GM23338 (cell line): ENCODE measurements around the gene DMD. TPM values are rescaled to one million over a fixed set of nuclear protein-coding genes. Genes with fewer than 3 reads are reported as not detected.

Experiments used
- ATAC-seq: fragments of 200-7000 bp; cut with Tn5 transposase; 3 replicates; pipeline ENCODE4 v1.9.1; 2020
- DNase-seq: peaks from one replicate; pipeline ENCODE4 v3.0.0-alpha.2; 2015; ENCODE audit warnings: low spot score
- H2AFZ ChIP-seq: fragments of 200-600 bp; sonication (generic); 2 replicates; pipeline ENCODE4 v1.8.0; 2016; ENCODE audit warnings: antibody characterized with exemption, mild to moderate bottlenecking, moderate library complexity
- H3F3A ChIP-seq: fragments of 200-600 bp; sonication (generic); replicated peaks from 2 replicates; pipeline ENCODE4 v1.8.0; 2017; ENCODE audit warnings: antibody characterized with exemption, mixed run types, low read depth
- H3K27ac ChIP-seq: fragments of 200-600 bp; sonication (generic); 2 replicates; pipeline ENCODE4 v1.6.1; 2016; ENCODE audit warnings: low read depth
- H3K27me3 ChIP-seq: fragments of 200-600 bp; sonication (generic); 2 replicates; pipeline ENCODE4 v1.8.0; 2016; ENCODE audit warnings: mild to moderate bottlenecking, mixed run types, moderate library complexity; ENCODE audit not compliant: insufficient read depth
- H3K36me3 ChIP-seq: fragments of 200-600 bp; sonication (generic); 2 replicates; pipeline ENCODE4 v1.8.0; 2016; ENCODE audit warnings: mild to moderate bottlenecking; ENCODE audit not compliant: insufficient read depth
- H3K4me1 ChIP-seq: fragments of 200-600 bp; sonication (generic); 2 replicates; pipeline ENCODE4 v1.8.0; 2016; ENCODE audit warnings: mild to moderate bottlenecking, moderate library complexity; ENCODE audit not compliant: insufficient read depth
- H3K4me2 ChIP-seq: fragments of 200-600 bp; sonication (generic); 2 replicates; pipeline ENCODE4 v1.7.1; 2017; ENCODE audit warnings: mixed run types
- H3K4me3 ChIP-seq: fragments of 200-600 bp; sonication (generic); 2 replicates; pipeline ENCODE4 v1.6.1; 2016; ENCODE audit warnings: mixed run types
- H3K79me2 ChIP-seq: fragments of 200-600 bp; sonication (generic); replicated peaks from 2 replicates; pipeline ENCODE4 v1.8.0; 2017; ENCODE audit warnings: mild to moderate bottlenecking; ENCODE audit not compliant: insufficient read depth
- H3K9me2 ChIP-seq: fragments of 200-600 bp; sonication (generic); 2 replicates; pipeline ENCODE4 v1.8.0; 2017; ENCODE audit not compliant: insufficient read depth
- H4K20me1 ChIP-seq: fragments of 200-600 bp; sonication (generic); replicated peaks from 2 replicates; pipeline ENCODE4 v1.8.0; 2017; ENCODE audit warnings: mild to moderate bottlenecking; ENCODE audit not compliant: insufficient read depth
- H3K27ac Mint-ChIP-seq: 2 replicates; pipeline ENCODE4 v1.8.0; 2020; ENCODE audit warnings: inconsistent platforms, mild to moderate bottlenecking, moderate library complexity, mixed read lengths
- H3K27me3 Mint-ChIP-seq: 3 replicates; pipeline ENCODE4 v1.8.0; 2022; ENCODE audit warnings: low read depth, mild to moderate bottlenecking, moderate library complexity, mixed read lengths, inconsistent platforms; ENCODE audit not compliant: insufficient read depth, poor library complexity
- H3K36me3 Mint-ChIP-seq: 3 replicates; pipeline ENCODE4 v1.8.0; 2021; ENCODE audit warnings: low read depth, mild to moderate bottlenecking, inconsistent platforms, moderate library complexity, mixed read lengths
- H3K4me1 Mint-ChIP-seq: 3 replicates; pipeline ENCODE4 v1.8.0; 2020; ENCODE audit warnings: mild to moderate bottlenecking, inconsistent platforms, mixed read lengths
- H3K4me3 Mint-ChIP-seq: 3 replicates; pipeline ENCODE4 v1.8.0; 2021; ENCODE audit warnings: moderate library complexity, mild to moderate bottlenecking, inconsistent platforms, mixed read lengths
- H3K9me3 Mint-ChIP-seq: 3 replicates; pipeline ENCODE4 v1.8.0; 2020; ENCODE audit warnings: moderate library complexity, mild to moderate bottlenecking, inconsistent platforms, mixed read lengths
- CREB1 ChIP-seq: fragments of 250-450 bp; sonication (Bioruptor Pico); IDR thresholded peaks from 2 replicates; pipeline ENCODE4 v1.5.0; 2020; ENCODE audit warnings: low read depth, mild to moderate bottlenecking, moderate library complexity
- JUNB ChIP-seq: IDR thresholded peaks from one replicate; pipeline ENCODE4 v1.6.1; 2016; ENCODE audit warnings: antibody characterized with exemption; ENCODE audit not compliant: unreplicated experiment
- POLR2AphosphoS5 ChIP-seq: IDR thresholded peaks from 2 replicates; pipeline ENCODE4 v1.6.1; 2016; ENCODE audit warnings: antibody characterized with exemption, low read depth
- STAT1 ChIP-seq: IDR thresholded peaks from one replicate; pipeline ENCODE4 v1.6.1; 2016; ENCODE audit warnings: antibody characterized with exemption; ENCODE audit not compliant: unreplicated experiment
- ZNF331 ChIP-seq: fragments of 250-450 bp; sonication (Bioruptor Pico); IDR thresholded peaks from 2 replicates; pipeline ENCODE4 v1.5.0; 2020; ENCODE audit warnings: low read depth, mild to moderate bottlenecking, moderate library complexity
- polyA plus RNA-seq: library from polyadenylated mRNA; unstranded; fragments of >200 nt; fragmentation: Nextera tagmentation; extraction: Ambion mirVana; gene quantifications from 2 replicates; pipeline ENCODE4 v1.2.1, GENCODE V29; 2016
- total RNA-seq: library from RNA; depleted of rRNA; stranded (reverse); fragments of >200 nt; shearing (Covaris generic); gene quantifications from 2 replicates; pipeline ENCODE4 v1.2.3, GENCODE V29; 2014
- TF ChIP-seq, protein P1 (sequence below): IDR thresholded peaks from one replicate; pipeline ENCODE4 v1.6.1; 2018; ENCODE audit warnings: antibody characterized with exemption; ENCODE audit not compliant: unreplicated experiment
- TF ChIP-seq, protein P2 (sequence below): fragments of 250-450 bp; sonication (Bioruptor Pico); IDR thresholded peaks from 2 replicates; pipeline ENCODE4 v1.5.0; 2020; ENCODE audit warnings: mild to moderate bottlenecking, moderate library complexity
- TF ChIP-seq, protein P3 (sequence below): IDR thresholded peaks from 2 replicates; pipeline ENCODE4 v1.6.1; 2016; ENCODE audit warnings: antibody characterized with exemption

The DMD gene
- total and polyA plus RNA-seq, 2 experiments from 2014 or later = 4.5 to 7.6 TPM

DNA sequence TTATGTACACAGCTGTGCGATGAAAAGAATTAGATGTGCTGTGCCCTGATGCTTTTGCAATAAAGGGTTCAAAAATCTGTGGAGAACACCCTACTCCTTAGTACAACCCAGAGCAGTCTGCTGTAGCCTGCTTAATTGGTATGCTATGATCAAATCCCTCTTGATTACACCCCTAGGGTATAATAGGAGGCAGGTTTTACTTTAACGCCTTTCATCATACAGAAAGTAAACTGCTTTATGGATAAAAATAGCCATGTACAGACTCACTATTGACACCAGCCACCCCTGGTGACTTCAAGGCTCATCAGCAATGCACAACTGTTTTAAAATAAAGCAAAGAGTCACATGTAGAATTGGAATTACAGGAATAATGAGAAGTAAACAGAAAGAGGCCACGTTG is 315.3 kb downstream of the DMD start:
- Histone ChIP-seq H3K4me3 (no peak overlapping the region), H3K4me1 (no peaks in the 10 kb centered on the region), H2AFZ (no peak overlapping the region), H3K27ac (no peak overlapping the region), H3F3A (no peaks in the 10 kb centered on the region), H4K20me1 (no peaks in the 10 kb centered on the region), H3K9me2 (no peaks in the 10 kb centered on the region), H3K27me3 (no peaks in the 10 kb centered on the region), H3K36me3 (no peaks in the 10 kb centered on the region), H3K4me2 (no peak overlapping the region), H3K79me2 (no peaks in the 10 kb centered on the region)
- Mint-ChIP-seq H3K9me3 (no peaks in the 10 kb centered on the region), H3K4me1 (no peaks in the 10 kb centered on the region; the same call in 2 of the 3 replicates), H3K4me3 (no peak overlapping the region), H3K36me3 (no peaks in the 10 kb centered on the region), H3K27me3 (no peaks in the 10 kb centered on the region), H3K27ac (no peak overlapping the region)
- DNase-seq (no peak), ATAC-seq (no peak)
- TF ChIP-seq ZNF331 (CRISPR knock-in tag) (no peak), STAT1 (no peak)
- TF ChIP-seq, protein P1, sequence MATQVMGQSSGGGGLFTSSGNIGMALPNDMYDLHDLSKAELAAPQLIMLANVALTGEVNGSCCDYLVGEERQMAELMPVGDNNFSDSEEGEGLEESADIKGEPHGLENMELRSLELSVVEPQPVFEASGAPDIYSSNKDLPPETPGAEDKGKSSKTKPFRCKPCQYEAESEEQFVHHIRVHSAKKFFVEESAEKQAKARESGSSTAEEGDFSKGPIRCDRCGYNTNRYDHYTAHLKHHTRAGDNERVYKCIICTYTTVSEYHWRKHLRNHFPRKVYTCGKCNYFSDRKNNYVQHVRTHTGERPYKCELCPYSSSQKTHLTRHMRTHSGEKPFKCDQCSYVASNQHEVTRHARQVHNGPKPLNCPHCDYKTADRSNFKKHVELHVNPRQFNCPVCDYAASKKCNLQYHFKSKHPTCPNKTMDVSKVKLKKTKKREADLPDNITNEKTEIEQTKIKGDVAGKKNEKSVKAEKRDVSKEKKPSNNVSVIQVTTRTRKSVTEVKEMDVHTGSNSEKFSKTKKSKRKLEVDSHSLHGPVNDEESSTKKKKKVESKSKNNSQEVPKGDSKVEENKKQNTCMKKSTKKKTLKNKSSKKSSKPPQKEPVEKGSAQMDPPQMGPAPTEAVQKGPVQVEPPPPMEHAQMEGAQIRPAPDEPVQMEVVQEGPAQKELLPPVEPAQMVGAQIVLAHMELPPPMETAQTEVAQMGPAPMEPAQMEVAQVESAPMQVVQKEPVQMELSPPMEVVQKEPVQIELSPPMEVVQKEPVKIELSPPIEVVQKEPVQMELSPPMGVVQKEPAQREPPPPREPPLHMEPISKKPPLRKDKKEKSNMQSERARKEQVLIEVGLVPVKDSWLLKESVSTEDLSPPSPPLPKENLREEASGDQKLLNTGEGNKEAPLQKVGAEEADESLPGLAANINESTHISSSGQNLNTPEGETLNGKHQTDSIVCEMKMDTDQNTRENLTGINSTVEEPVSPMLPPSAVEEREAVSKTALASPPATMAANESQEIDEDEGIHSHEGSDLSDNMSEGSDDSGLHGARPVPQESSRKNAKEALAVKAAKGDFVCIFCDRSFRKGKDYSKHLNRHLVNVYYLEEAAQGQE = no peak

DNA sequence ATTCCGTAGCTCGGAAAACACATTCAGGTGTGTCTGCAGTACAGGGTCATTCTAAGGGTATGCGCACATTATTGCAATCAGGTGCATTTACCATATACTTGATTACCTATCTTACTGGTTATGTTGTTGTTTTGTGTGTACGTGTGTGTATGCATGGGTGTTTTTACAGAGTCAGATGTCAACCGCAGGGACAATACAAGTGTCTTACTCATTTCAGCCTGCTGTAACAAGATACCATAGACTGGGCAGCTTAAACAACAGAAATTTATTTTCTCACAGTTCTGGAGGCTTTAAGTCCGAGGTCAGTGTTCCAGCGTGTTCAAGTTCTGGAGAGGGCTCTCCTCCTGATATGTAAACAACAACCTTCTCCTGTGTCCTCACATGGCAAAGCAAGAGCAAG is 316.7 kb downstream of the DMD start:
- H2AFZ ChIP-seq = no peak overlapping the region
- Mint-ChIP-seq H3K9me3 (no peaks in the 10 kb centered on the region), H3K27me3 (no peaks in the 10 kb centered on the region), H3K36me3 (no peaks in the 10 kb centered on the region), H3K4me1 (no peaks in the 10 kb centered on the region; the same call in 2 of the 3 replicates), H3K27ac (no peak overlapping the region), H3K4me3 (no peak overlapping the region)
- DNase-seq (no peak), ATAC-seq (no peak)
- H3F3A ChIP-seq = no peaks in the 10 kb centered on the region
- no peaks in the 10 kb centered on the region for H3K27me3 ChIP-seq
- no peak overlapping the region for H3K27ac ChIP-seq
- H3K4me1 ChIP-seq = no peaks in the 10 kb centered on the region
- H3K9me2 ChIP-seq = no peaks in the 10 kb centered on the region
- no peaks in the 10 kb centered on the region for H4K20me1 ChIP-seq
- H3K36me3 ChIP-seq = no peaks in the 10 kb centered on the region
- no peak overlapping the region for H3K4me2 ChIP-seq
- no peak overlapping the region for H3K4me3 ChIP-seq
- no peaks in the 10 kb centered on the region for H3K79me2 ChIP-seq
- TF ChIP-seq JUNB = no peak
- TF ChIP-seq POLR2AphosphoS5 = no peak
- no peak for TF ChIP-seq CREB1 (CRISPR knock-in tag)
- TF ChIP-seq, protein P2, sequence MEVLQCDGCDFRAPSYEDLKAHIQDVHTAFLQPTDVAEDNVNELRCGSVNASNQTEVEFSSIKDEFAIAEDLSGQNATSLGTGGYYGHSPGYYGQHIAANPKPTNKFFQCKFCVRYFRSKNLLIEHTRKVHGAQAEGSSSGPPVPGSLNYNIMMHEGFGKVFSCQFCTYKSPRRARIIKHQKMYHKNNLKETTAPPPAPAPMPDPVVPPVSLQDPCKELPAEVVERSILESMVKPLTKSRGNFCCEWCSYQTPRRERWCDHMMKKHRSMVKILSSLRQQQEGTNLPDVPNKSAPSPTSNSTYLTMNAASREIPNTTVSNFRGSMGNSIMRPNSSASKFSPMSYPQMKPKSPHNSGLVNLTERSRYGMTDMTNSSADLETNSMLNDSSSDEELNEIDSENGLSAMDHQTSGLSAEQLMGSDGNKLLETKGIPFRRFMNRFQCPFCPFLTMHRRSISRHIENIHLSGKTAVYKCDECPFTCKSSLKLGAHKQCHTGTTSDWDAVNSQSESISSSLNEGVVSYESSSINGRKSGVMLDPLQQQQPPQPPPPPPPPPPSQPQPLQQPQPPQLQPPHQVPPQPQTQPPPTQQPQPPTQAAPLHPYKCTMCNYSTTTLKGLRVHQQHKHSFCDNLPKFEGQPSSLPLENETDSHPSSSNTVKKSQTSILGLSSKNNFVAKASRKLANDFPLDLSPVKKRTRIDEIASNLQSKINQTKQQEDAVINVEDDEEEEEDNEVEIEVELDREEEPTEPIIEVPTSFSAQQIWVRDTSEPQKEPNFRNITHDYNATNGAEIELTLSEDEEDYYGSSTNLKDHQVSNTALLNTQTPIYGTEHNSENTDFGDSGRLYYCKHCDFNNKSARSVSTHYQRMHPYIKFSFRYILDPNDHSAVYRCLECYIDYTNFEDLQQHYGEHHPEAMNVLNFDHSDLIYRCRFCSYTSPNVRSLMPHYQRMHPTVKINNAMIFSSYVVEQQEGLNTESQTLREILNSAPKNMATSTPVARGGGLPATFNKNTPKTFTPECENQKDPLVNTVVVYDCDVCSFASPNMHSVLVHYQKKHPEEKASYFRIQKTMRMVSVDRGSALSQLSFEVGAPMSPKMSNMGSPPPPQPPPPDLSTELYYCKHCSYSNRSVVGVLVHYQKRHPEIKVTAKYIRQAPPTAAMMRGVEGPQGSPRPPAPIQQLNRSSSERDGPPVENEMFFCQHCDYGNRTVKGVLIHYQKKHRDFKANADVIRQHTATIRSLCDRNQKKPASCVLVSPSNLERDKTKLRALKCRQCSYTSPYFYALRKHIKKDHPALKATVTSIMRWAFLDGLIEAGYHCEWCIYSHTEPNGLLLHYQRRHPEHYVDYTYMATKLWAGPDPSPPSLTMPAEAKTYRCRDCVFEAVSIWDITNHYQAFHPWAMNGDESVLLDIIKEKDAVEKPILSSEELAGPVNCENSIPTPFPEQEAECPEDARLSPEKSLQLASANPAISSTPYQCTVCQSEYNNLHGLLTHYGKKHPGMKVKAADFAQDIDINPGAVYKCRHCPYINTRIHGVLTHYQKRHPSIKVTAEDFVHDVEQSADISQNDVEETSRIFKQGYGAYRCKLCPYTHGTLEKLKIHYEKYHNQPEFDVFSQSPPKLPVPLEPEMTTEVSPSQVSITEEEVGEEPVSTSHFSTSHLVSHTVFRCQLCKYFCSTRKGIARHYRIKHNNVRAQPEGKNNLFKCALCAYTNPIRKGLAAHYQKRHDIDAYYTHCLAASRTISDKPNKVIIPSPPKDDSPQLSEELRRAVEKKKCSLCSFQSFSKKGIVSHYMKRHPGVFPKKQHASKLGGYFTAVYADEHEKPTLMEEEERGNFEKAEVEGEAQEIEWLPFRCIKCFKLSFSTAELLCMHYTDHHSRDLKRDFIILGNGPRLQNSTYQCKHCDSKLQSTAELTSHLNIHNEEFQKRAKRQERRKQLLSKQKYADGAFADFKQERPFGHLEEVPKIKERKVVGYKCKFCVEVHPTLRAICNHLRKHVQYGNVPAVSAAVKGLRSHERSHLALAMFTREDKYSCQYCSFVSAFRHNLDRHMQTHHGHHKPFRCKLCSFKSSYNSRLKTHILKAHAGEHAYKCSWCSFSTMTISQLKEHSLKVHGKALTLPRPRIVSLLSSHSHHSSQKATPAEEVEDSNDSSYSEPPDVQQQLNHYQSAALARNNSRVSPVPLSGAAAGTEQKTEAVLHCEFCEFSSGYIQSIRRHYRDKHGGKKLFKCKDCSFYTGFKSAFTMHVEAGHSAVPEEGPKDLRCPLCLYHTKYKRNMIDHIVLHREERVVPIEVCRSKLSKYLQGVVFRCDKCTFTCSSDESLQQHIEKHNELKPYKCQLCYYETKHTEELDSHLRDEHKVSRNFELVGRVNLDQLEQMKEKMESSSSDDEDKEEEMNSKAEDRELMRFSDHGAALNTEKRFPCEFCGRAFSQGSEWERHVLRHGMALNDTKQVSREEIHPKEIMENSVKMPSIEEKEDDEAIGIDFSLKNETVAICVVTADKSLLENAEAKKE (CRISPR knock-in tag) = no peak
- TF ChIP-seq, protein P3, sequence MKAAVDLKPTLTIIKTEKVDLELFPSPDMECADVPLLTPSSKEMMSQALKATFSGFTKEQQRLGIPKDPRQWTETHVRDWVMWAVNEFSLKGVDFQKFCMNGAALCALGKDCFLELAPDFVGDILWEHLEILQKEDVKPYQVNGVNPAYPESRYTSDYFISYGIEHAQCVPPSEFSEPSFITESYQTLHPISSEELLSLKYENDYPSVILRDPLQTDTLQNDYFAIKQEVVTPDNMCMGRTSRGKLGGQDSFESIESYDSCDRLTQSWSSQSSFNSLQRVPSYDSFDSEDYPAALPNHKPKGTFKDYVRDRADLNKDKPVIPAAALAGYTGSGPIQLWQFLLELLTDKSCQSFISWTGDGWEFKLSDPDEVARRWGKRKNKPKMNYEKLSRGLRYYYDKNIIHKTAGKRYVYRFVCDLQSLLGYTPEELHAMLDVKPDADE = no peak
